MM.1S (cell line): ENCODE measurements around the gene TMEM245.

Experiments used
- DNase-seq: peaks from one replicate; pipeline ENCODE4 v3.0.0-alpha.2; 2015
- H2AFZ ChIP-seq: fragments of 300-600 bp; sonication (generic); 2 replicates; pipeline ENCODE4 v1.6.0; 2016; ENCODE audit warnings: antibody characterized with exemption, low read length
- H3F3A ChIP-seq: fragments of 300-600 bp; sonication (generic); 2 replicates; pipeline ENCODE4 v1.6.1; 2016; ENCODE audit warnings: mild to moderate bottlenecking, antibody characterized with exemption, low read length, moderate library complexity, mixed read lengths; ENCODE audit not compliant: insufficient read depth
- H3K27ac ChIP-seq: fragments of 300-600 bp; sonication (generic); 2 replicates; pipeline ENCODE4 v1.5.1; 2016; ENCODE audit warnings: mild to moderate bottlenecking, low read length
- H3K27me3 ChIP-seq: fragments of 300-600 bp; sonication (generic); replicated peaks from 2 replicates; pipeline ENCODE4 v1.6.0; 2016; ENCODE audit warnings: low read length; ENCODE audit not compliant: insufficient read depth
- H3K36me3 ChIP-seq: fragments of 300-600 bp; sonication (generic); replicated peaks from 2 replicates; pipeline ENCODE4 v1.6.1; 2016; ENCODE audit warnings: mild to moderate bottlenecking, low read length, mixed read lengths; ENCODE audit not compliant: insufficient read depth
- H3K4me1 ChIP-seq: fragments of 300-600 bp; sonication (generic); 2 replicates; pipeline ENCODE4 v1.6.1; 2016; ENCODE audit warnings: low read length, mixed read lengths
- H3K4me2 ChIP-seq: fragments of 300-600 bp; sonication (generic); 2 replicates; pipeline ENCODE4 v1.6.0; 2016; ENCODE audit warnings: low read depth, low read length
- H3K4me3 ChIP-seq: fragments of 300-600 bp; sonication (generic); 2 replicates; pipeline ENCODE4 v1.5.1; 2016; ENCODE audit warnings: low read length, mixed read lengths
- H3K79me2 ChIP-seq: fragments of 300-600 bp; sonication (generic); 2 replicates; pipeline ENCODE4 v1.6.1; 2016; ENCODE audit warnings: mixed run types, low read length, mixed read lengths
- H3K9ac ChIP-seq: fragments of 300-600 bp; sonication (generic); 2 replicates; pipeline ENCODE4 v1.6.1; 2016; ENCODE audit warnings: low read length, mixed read lengths
- H3K9me2 ChIP-seq: fragments of 300-600 bp; sonication (generic); replicated peaks from 2 replicates; pipeline ENCODE4 v1.6.1; 2016; ENCODE audit warnings: mild to moderate bottlenecking, low read length, mixed read lengths; ENCODE audit not compliant: insufficient read depth
- H3K9me3 ChIP-seq: fragments of 300-600 bp; sonication (generic); replicated peaks from 2 replicates; pipeline ENCODE4 v1.6.1; 2016; ENCODE audit warnings: mild to moderate bottlenecking, low read length, mixed read lengths; ENCODE audit not compliant: insufficient read depth
- H4K20me1 ChIP-seq: fragments of 300-600 bp; sonication (generic); 2 replicates; pipeline ENCODE4 v1.6.1; 2016; ENCODE audit warnings: mild to moderate bottlenecking, low read length, moderate library complexity, mixed read lengths; ENCODE audit not compliant: insufficient read depth
- EZH2 ChIP-seq: fragments of 300-600 bp; sonication (generic); optimal IDR thresholded peaks from 2 replicates; pipeline ENCODE3; 2017; ENCODE audit warnings: low read depth, mild to moderate bottlenecking, antibody characterized with exemption, low read length, mixed read lengths
- EZH2phosphoT487 ChIP-seq: fragments of 300-600 bp; sonication (generic); IDR thresholded peaks from 2 replicates; pipeline ENCODE4 v1.6.1; 2018; ENCODE audit warnings: antibody characterized with exemption, low read length
- TF ChIP-seq, protein P1 (sequence below): fragments of 300-600 bp; sonication (generic); IDR thresholded peaks from 2 replicates; pipeline ENCODE4 v1.5.1; 2016; ENCODE audit warnings: antibody characterized with exemption, low read length, mixed read lengths

The TMEM245 gene

GRCh38 chr9:109033941-109034700 is 85.6 kb downstream of the TMEM245 start:
- no peak overlapping the region for H3K9ac ChIP-seq
- H2AFZ ChIP-seq: no peak overlapping the region
- H3K79me2 ChIP-seq: no peaks in the 10 kb centered on the region
- H3K4me2 ChIP-seq: no peak overlapping the region
- DNase-seq: no peak
- no peak overlapping the region for H3K27ac ChIP-seq
- H3K9me2 ChIP-seq: no peaks in the 10 kb centered on the region
- H3K36me3 ChIP-seq: peaks cover 9% of the 10 kb centered on the region
- H4K20me1 ChIP-seq: no peaks in the 10 kb centered on the region
- H3F3A ChIP-seq: no peaks in the 10 kb centered on the region
- no peaks in the 10 kb centered on the region for H3K9me3 ChIP-seq
- TF ChIP-seq EZH2phosphoT487 (no peak), EZH2 (no peak)
- TF ChIP-seq, protein P1, sequence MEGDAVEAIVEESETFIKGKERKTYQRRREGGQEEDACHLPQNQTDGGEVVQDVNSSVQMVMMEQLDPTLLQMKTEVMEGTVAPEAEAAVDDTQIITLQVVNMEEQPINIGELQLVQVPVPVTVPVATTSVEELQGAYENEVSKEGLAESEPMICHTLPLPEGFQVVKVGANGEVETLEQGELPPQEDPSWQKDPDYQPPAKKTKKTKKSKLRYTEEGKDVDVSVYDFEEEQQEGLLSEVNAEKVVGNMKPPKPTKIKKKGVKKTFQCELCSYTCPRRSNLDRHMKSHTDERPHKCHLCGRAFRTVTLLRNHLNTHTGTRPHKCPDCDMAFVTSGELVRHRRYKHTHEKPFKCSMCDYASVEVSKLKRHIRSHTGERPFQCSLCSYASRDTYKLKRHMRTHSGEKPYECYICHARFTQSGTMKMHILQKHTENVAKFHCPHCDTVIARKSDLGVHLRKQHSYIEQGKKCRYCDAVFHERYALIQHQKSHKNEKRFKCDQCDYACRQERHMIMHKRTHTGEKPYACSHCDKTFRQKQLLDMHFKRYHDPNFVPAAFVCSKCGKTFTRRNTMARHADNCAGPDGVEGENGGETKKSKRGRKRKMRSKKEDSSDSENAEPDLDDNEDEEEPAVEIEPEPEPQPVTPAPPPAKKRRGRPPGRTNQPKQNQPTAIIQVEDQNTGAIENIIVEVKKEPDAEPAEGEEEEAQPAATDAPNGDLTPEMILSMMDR: no peak
- no peaks in the 10 kb centered on the region for H3K27me3 ChIP-seq
- no peaks in the 10 kb centered on the region for H3K4me1 ChIP-seq
- no peak overlapping the region for H3K4me3 ChIP-seq

- Histone ChIP-seq H3K79me2 (no peaks in the 10 kb centered on the region), H3K4me1 (no peaks in the 10 kb centered on the region), H3F3A (no peaks in the 10 kb centered on the region), H3K36me3 (peaks cover 7% of the 10 kb centered on the region), H4K20me1 (no peaks in the 10 kb centered on the region), H3K4me2 (no peak overlapping the region), H3K27ac (no peak overlapping the region), H3K9ac (no peak overlapping the region), H3K4me3 (no peak overlapping the region), H3K9me2 (no peaks in the 10 kb centered on the region), H2AFZ (no peak overlapping the region), H3K9me3 (no peaks in the 10 kb centered on the region), H3K27me3 (no peaks in the 10 kb centered on the region)
- TF ChIP-seq EZH2 (no peak), EZH2phosphoT487 (no peak)
- TF ChIP-seq, protein P1: no peak
- DNase-seq: no peak
Observed at GRCh38 chr9:109031241-109031640, 88.5 kb downstream of the TMEM245 start.

DNA sequence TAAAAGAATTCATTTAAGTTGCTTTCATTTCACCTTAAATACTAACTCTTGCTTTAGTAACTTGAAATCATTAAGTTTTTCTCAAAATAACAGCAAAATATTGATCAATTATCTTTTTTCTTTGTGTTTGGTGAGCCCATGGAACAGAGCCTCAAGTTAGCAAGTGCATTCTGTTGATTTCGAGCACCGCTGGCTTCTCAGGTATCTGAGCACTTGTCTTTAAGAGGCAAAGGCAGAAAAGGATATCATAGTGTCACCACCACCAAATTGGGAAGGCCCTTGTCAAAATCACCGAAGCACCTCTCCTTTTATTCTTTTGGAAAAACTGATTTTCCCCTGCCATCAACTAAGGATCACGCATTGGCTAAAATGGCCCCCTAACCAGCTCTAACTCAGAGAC is 89.3 kb downstream of the TMEM245 start:
- Histone ChIP-seq H3K9me2 (no peaks in the 10 kb centered on the region), H3F3A (no peaks in the 10 kb centered on the region), H3K9me3 (no peaks in the 10 kb centered on the region), H4K20me1 (no peaks in the 10 kb centered on the region), H3K4me1 (no peaks in the 10 kb centered on the region), H3K9ac (no peak overlapping the region), H2AFZ (no peak overlapping the region), H3K79me2 (no peaks in the 10 kb centered on the region), H3K36me3 (peaks cover 4% of the 10 kb centered on the region; the same call in 1 of the 2 replicates), H3K27me3 (no peaks in the 10 kb centered on the region), H3K4me3 (no peak overlapping the region), H3K4me2 (no peak overlapping the region), H3K27ac (no peak overlapping the region)
- no peak for DNase-seq
- TF ChIP-seq EZH2: no peak
- TF ChIP-seq EZH2phosphoT487: no peak
- TF ChIP-seq, protein P1: no peak
